A549 (cell line): ENCODE measurements around the gene SETDB1. TPM values are rescaled to one million over a fixed set of nuclear protein-coding genes. Genes with fewer than 3 reads are reported as not detected.

Experiments
- ATAC-seq, 2 experiments: fragments of 200-7000 bp in 1 of 2; fragments of >200 bp in 1 of 2; cut with Nextera tagmentation in 1 of 2; cut with Tn5 transposase in 1 of 2; 3 replicates each; pipeline versions ENCODE4 v1.8.0 to v1.9.1; 2018 to 2020; ENCODE audit warnings: mild to moderate bottlenecking in 1 of 2, moderate library complexity in 1 of 2
- CTCF ChIA-PET: fragments of 300-600 bp; sonication (Branson Sonifier 250); formaldehyde crosslinking; extraction: SDS; loops from one replicate; lab custom pipeline; 2021; ENCODE audit warnings: antibody characterized with exemption, inconsistent platforms; lab: Yijun Ruan, JAX
- POLR2A ChIA-PET: fragments of 350-600 bp; formaldehyde crosslinking; extraction: SDS; loops from one replicate; lab custom pipeline; 2021; ENCODE audit warnings: antibody characterized with exemption, inconsistent platforms; lab: Yijun Ruan, JAX
- DNase-seq, 2 experiments: peaks; one replicate each; pipeline versions ENCODE4 v3.0.0 to v3.0.0-alpha.2; 2011 to 2016; ENCODE audit warnings: low read depth in 1 of 2, low spot score in 1 of 2
- FAIRE-seq: peaks from 2 replicates; lab custom pipeline; 2011; peaks lifted over from hg19 to GRCh38; lab: Jason Lieb, UNC
- H3K27ac ChIP-seq, 2 experiments: fragments of >200 bp; sonication (Bioruptor Twin); formaldehyde crosslinking; 3 replicates each; pipeline ENCODE4 v1.5.1; 2016 to 2017
- H3K4me1 ChIP-seq: fragments of >200 bp; sonication (Bioruptor Twin); formaldehyde crosslinking; 3 replicates; pipeline ENCODE4 v1.6.1; 2016
- H3K4me2 ChIP-seq: fragments of >200 bp; sonication (Bioruptor Twin); formaldehyde crosslinking; 3 replicates; pipeline ENCODE4 v1.6.1; 2016
- H3K4me3 ChIP-seq: fragments of >200 bp; sonication (Bioruptor Twin); formaldehyde crosslinking; 3 replicates; pipeline ENCODE4 v1.5.1; 2016
- H3K9me3 ChIP-seq: fragments of >200 bp; sonication (Bioruptor Twin); formaldehyde crosslinking; 3 replicates; pipeline ENCODE4 v1.6.1; 2016
- CBX8 ChIP-seq: fragments of 200-600 bp; sonication (generic); IDR thresholded peaks from 2 replicates; pipeline ENCODE4 v1.6.1; 2016
- CTCF ChIP-seq: fragments of >200 bp; sonication (Bioruptor Twin); formaldehyde crosslinking; IDR thresholded peaks from 3 replicates; pipeline ENCODE4 v1.5.1; 2016
- EHF ChIP-seq: fragments of 250-450 bp; sonication (Bioruptor Pico); IDR thresholded peaks from 2 replicates; pipeline ENCODE4 v1.5.0; 2020; ENCODE audit warnings: mild to moderate bottlenecking
- EHMT2 ChIP-seq: fragments of 200-600 bp; sonication (generic); IDR thresholded peaks from 2 replicates; pipeline ENCODE4 v1.6.1; 2016; ENCODE audit warnings: antibody characterized with exemption, low read depth, mild to moderate bottlenecking, moderate library complexity
- EP300 ChIP-seq, 2 experiments: fragments of >200 bp; sonication (Bioruptor Twin); formaldehyde crosslinking; IDR thresholded peaks; 2 replicates in 1 of 2; 3 replicates in 1 of 2; pipeline ENCODE4 v1.6.1; 2016 to 2017
- FOSB ChIP-seq: fragments of 250-450 bp; sonication (Bioruptor Pico); IDR thresholded peaks from 2 replicates; pipeline ENCODE4 v1.5.0; 2020; ENCODE audit warnings: mild to moderate bottlenecking, moderate library complexity
- GATA3 ChIP-seq: IDR thresholded peaks from 2 replicates; pipeline ENCODE4 v1.6.1; 2012; ENCODE audit warnings: borderline replicate concordance
- HEYL ChIP-seq: fragments of 250-450 bp; sonication (Bioruptor Pico); IDR thresholded peaks from 2 replicates; pipeline ENCODE4 v1.8.0; 2021; ENCODE audit warnings: mild to moderate bottlenecking, moderate library complexity
- HOXA7 ChIP-seq: fragments of 250-450 bp; sonication (Bioruptor Pico); IDR thresholded peaks from 2 replicates; pipeline ENCODE4 v1.5.0; 2020; ENCODE audit warnings: mild to moderate bottlenecking, moderate library complexity
- JUN ChIP-seq, 2 experiments: fragments of >200 bp; sonication (Bioruptor Twin); formaldehyde crosslinking; IDR thresholded peaks; 2 replicates in 1 of 2; 3 replicates in 1 of 2; pipeline ENCODE4 v1.6.1; 2016 to 2017
- JUNB ChIP-seq: fragments of >200 bp; sonication (Bioruptor Twin); formaldehyde crosslinking; IDR thresholded peaks from 2 replicates; pipeline ENCODE4 v1.6.1; 2016
- KDM5A ChIP-seq: fragments of 200-600 bp; sonication (generic); IDR thresholded peaks from 2 replicates; pipeline ENCODE4 v1.6.1; 2016; ENCODE audit warnings: antibody characterized with exemption, mild to moderate bottlenecking
- MAFK ChIP-seq: fragments of 450-650 bp; IDR thresholded peaks from 2 replicates; pipeline ENCODE4 v1.6.1; 2014; ENCODE audit not compliant: partially characterized antibody
- MAZ ChIP-seq: fragments of 150-350 bp; IDR thresholded peaks from 2 replicates; pipeline ENCODE4 v1.6.1; 2014; ENCODE audit warnings: antibody characterized with exemption, low read depth, low read length, borderline replicate concordance
- PHF8 ChIP-seq: fragments of 200-600 bp; sonication (generic); IDR thresholded peaks from 2 replicates; pipeline ENCODE4 v1.6.1; 2016; ENCODE audit warnings: low read depth, mild to moderate bottlenecking, antibody characterized with exemption, moderate library complexity, borderline replicate concordance
- POLR2A ChIP-seq: IDR thresholded peaks from 2 replicates; pipeline ENCODE4 v1.6.1; 2012; ENCODE audit warnings: mild to moderate bottlenecking, low read length
- RAD21 ChIP-seq, 2 experiments: fragments of >200 bp in 1 of 2; sonication (Bioruptor Twin) in 1 of 2; formaldehyde crosslinking in 1 of 2; IDR thresholded peaks in 1 of 2; conservative IDR thresholded peaks in 1 of 2; 2 replicates in 1 of 2; 3 replicates in 1 of 2; pipeline ENCODE4 v1.6.1; 2012 to 2018; ENCODE audit warnings: inconsistent platforms in 1 of 2
- SMC3 ChIP-seq: fragments of >200 bp; sonication (Bioruptor Twin); formaldehyde crosslinking; IDR thresholded peaks from 3 replicates; pipeline ENCODE4 v1.6.1; 2018; ENCODE audit warnings: inconsistent platforms
- SREBF2 ChIP-seq: fragments of 450-650 bp; IDR thresholded peaks from 2 replicates; pipeline ENCODE4 v1.6.1; 2014; ENCODE audit warnings: mild to moderate bottlenecking, moderate library complexity
- USF2 ChIP-seq: fragments of 450-650 bp; IDR thresholded peaks from 2 replicates; pipeline ENCODE4 v1.6.1; 2014; ENCODE audit warnings: antibody characterized with exemption
- ZC3H11A ChIP-seq: fragments of 450-650 bp; IDR thresholded peaks from 2 replicates; pipeline ENCODE4 v1.6.1; 2014; ENCODE audit warnings: antibody characterized with exemption, mild to moderate bottlenecking
- ZNF302 ChIP-seq: fragments of 250-450 bp; sonication (Bioruptor Pico); IDR thresholded peaks from 2 replicates; pipeline ENCODE4 v1.9.0; 2021; ENCODE audit warnings: inconsistent platforms, mild to moderate bottlenecking, moderate library complexity
- WGBS: methylation state at CpG from one replicate; pipeline ENCODE4 v1.1.6; 2017; ENCODE audit errors: missing lambda C conversion rate; 5-methylcytosine and 5-hydroxymethylcytosine counted together
- polyA plus RNA-seq, 4 experiments: library from polyadenylated mRNA; depleted of rRNA in 3 of 4; stranded (reverse); fragments of >200 nt; fragmentation: RNase III in 1 of 4; extraction: RNeasy Plus Mini Kit Qiagen cat#74134 plus additional on column Dnase treatment in 1 of 4; gene quantifications; 2 replicates in 3 of 4; 3 replicates in 1 of 4; pipeline ENCODE4 v1.2.3, GENCODE V29; 2011 to 2017
- TF ChIP-seq, protein P1 (sequence below): fragments of 250-450 bp; sonication (Bioruptor Pico); IDR thresholded peaks from 2 replicates; pipeline ENCODE4 v1.5.0; 2021; ENCODE audit warnings: mild to moderate bottlenecking, moderate library complexity, borderline replicate concordance
- TF ChIP-seq, protein P2 (sequence below): fragments of 200-600 bp; sonication (generic); IDR thresholded peaks from 2 replicates; pipeline ENCODE4 v1.6.1; 2016; ENCODE audit warnings: antibody characterized with exemption, mild to moderate bottlenecking, moderate library complexity
- TF ChIP-seq, protein P3 (sequence below): fragments of >200 bp; sonication (Bioruptor Twin); formaldehyde crosslinking; IDR thresholded peaks from 2 replicates; pipeline ENCODE4 v1.6.1; 2016
- TF ChIP-seq, protein P4 (sequence below): IDR thresholded peaks from 2 replicates; pipeline ENCODE4 v1.6.1; 2012
- TF ChIP-seq, protein P5 (sequence below): fragments of >200 bp; sonication (Bioruptor Twin); formaldehyde crosslinking; IDR thresholded peaks from 3 replicates; pipeline ENCODE4 v1.6.1; 2016

SETDB1 gene
- polyA plus RNA-seq, 2 of the 4 experiments (the other 2 are of a cell fraction) = 25.1 to 56.9 TPM

DNA sequence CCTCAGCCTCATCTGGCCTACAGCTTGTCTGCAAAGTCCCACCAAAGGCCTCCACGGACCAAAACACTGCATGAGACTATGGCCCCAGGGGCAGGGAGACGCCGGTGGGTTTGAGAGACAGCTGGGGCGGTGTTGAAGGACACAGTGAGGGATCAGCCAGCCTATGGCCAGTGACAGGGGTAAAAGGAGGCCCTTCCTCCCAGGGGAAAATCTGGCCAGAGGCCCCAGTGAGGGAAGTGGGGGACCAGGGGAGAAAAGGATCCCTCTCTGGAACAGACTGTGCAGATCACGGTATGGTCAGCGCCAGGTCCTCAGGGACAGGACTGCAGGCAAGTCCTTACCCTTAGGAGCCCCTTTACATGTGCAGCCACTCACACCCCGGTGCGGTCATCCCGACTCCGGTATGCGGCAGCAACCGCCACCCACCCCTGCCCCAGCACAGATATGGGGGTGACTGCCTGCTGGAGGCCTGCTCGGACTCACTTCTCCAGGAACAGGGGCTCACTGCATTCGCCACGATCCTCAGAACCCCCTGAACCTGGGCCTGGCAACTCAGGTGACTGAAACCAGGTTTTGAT is 47.2 kb downstream of the SETDB1 start:
- Histone ChIP-seq H3K4me2 (peak overlapping the region; percentile 95), H3K4me3 (peak overlapping the region; percentile 90), H3K4me1 (peaks cover 71% of the 10 kb centered on the region), H3K9me3 (no peaks in the 10 kb centered on the region), H3K27ac (peak overlapping the region; percentile 98 to 100)
- POLR2A ChIA-PET = no interaction called here
- WGBS = 19% methylated on average over 13 of the region's 15 CpGs
- no peak for TF ChIP-seq PHF8
- no peak for TF ChIP-seq EHMT2
- no peak for TF ChIP-seq HEYL (CRISPR knock-in tag)
- TF ChIP-seq USF2 = no peak
- TF ChIP-seq JUN (IDR thresholded peaks at IDR 0.05) = no peak
- no peak for TF ChIP-seq ZNF302 (CRISPR knock-in tag)
- TF ChIP-seq CBX8 = no peak
- TF ChIP-seq HOXA7 (CRISPR knock-in tag) = no peak
- no peak for TF ChIP-seq EP300 (IDR thresholded peaks at IDR 0.05)
- TF ChIP-seq, protein P1, sequence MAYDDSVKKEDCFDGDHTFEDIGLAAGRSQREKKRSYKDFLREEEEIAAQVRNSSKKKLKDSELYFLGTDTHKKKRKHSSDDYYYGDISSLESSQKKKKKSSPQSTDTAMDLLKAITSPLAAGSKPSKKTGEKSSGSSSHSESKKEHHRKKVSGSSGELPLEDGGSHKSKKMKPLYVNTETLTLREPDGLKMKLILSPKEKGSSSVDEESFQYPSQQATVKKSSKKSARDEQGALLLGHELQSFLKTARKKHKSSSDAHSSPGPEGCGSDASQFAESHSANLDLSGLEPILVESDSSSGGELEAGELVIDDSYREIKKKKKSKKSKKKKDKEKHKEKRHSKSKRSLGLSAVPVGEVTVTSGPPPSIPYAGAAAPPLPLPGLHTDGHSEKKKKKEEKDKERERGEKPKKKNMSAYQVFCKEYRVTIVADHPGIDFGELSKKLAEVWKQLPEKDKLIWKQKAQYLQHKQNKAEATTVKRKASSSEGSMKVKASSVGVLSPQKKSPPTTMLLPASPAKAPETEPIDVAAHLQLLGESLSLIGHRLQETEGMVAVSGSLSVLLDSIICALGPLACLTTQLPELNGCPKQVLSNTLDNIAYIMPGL = no peak
- no peak for TF ChIP-seq ZC3H11A
- no peak for TF ChIP-seq RAD21 (conservative IDR thresholded peaks at IDR 0.05 in 1 of 2, IDR thresholded peaks at IDR 0.05 in 1 of 2)
- no peak for TF ChIP-seq MAZ
- no peak for TF ChIP-seq SREBF2
- TF ChIP-seq, protein P2, sequence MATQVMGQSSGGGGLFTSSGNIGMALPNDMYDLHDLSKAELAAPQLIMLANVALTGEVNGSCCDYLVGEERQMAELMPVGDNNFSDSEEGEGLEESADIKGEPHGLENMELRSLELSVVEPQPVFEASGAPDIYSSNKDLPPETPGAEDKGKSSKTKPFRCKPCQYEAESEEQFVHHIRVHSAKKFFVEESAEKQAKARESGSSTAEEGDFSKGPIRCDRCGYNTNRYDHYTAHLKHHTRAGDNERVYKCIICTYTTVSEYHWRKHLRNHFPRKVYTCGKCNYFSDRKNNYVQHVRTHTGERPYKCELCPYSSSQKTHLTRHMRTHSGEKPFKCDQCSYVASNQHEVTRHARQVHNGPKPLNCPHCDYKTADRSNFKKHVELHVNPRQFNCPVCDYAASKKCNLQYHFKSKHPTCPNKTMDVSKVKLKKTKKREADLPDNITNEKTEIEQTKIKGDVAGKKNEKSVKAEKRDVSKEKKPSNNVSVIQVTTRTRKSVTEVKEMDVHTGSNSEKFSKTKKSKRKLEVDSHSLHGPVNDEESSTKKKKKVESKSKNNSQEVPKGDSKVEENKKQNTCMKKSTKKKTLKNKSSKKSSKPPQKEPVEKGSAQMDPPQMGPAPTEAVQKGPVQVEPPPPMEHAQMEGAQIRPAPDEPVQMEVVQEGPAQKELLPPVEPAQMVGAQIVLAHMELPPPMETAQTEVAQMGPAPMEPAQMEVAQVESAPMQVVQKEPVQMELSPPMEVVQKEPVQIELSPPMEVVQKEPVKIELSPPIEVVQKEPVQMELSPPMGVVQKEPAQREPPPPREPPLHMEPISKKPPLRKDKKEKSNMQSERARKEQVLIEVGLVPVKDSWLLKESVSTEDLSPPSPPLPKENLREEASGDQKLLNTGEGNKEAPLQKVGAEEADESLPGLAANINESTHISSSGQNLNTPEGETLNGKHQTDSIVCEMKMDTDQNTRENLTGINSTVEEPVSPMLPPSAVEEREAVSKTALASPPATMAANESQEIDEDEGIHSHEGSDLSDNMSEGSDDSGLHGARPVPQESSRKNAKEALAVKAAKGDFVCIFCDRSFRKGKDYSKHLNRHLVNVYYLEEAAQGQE = no peak
- TF ChIP-seq MAFK = no peak
- TF ChIP-seq JUNB = no peak
- ATAC-seq = peak in 1 of 2 experiments; percentile 3; a peak in 3 of 6 replicates
- FAIRE-seq = no peak
- CTCF ChIA-PET = interaction anchor here (1.0 to 26.8 kb wide), 5 partner anchors 8 to 160 kb away, joined by 3 to 586 read pairs (median 8); partner anchors contain the start of genes ANXA9 and MINDY1
- DNase-seq = no peak

DNA sequence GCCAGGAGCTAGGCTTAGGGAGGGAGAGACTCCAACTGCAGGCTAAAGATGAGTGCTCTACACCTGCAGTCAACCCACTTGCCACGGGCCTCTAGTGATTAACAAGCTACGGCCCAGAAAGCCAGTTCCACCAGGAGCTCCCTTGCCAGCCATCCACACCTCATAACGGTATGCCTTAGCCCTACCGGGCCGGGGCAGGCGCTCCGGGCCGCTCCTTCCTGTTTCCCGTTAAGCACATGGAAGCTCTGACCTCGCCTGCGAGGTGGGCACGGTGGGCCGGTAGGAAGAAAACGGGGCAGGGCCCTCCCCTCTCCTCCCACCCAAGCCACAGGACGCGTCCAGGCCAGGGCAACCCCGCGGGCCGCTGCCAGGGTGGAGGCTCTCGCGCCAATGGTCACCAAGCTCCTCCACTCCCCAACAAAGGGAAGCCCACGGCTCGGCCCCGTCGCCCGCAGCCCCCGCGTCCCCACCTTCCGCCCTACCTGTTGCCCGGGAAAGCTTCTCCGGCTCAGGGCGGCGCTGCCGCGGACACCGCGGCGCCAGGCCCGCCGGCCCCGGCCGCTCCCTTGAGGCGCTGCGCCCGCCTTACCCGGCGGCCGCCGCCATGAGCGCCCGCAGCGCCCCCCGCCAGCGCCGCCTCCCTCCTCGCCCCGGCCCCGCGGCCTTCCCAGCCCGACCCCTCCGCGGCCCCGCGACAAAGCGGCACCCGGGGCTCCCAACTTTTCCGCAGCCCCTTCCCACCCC is 47.8 kb downstream of the SETDB1 start:
- CTCF ChIA-PET = interaction anchor here (1.0 to 26.8 kb wide), 5 partner anchors 9 to 161 kb away, joined by 3 to 586 read pairs (median 8); partner anchors contain the start of genes ANXA9 and MINDY1
- no peak for DNase-seq
- no peak for TF ChIP-seq GATA3
- TF ChIP-seq, protein P3, sequence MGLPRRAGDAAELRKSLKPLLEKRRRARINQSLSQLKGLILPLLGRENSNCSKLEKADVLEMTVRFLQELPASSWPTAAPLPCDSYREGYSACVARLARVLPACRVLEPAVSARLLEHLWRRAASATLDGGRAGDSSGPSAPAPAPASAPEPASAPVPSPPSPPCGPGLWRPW = no peak
- peak; percentile 22; the same call in 2 of the 3 replicates for TF ChIP-seq CTCF
- TF ChIP-seq, protein P4, sequence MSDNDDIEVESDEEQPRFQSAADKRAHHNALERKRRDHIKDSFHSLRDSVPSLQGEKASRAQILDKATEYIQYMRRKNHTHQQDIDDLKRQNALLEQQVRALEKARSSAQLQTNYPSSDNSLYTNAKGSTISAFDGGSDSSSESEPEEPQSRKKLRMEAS = no peak
- TF ChIP-seq FOSB (CRISPR knock-in tag) = no peak
- TF ChIP-seq, protein P5, sequence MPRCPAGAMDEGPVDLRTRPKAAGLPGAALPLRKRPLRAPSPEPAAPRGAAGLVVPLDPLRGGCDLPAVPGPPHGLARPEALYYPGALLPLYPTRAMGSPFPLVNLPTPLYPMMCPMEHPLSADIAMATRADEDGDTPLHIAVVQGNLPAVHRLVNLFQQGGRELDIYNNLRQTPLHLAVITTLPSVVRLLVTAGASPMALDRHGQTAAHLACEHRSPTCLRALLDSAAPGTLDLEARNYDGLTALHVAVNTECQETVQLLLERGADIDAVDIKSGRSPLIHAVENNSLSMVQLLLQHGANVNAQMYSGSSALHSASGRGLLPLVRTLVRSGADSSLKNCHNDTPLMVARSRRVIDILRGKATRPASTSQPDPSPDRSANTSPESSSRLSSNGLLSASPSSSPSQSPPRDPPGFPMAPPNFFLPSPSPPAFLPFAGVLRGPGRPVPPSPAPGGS = no peak
- no peak for TF ChIP-seq CBX8
- no peak for TF ChIP-seq SREBF2
- no peak for TF ChIP-seq KDM5A
- TF ChIP-seq SMC3 = no peak
- no peak for TF ChIP-seq POLR2A
- TF ChIP-seq ZC3H11A = no peak
- TF ChIP-seq EHF = no peak
- TF ChIP-seq MAZ = no peak

More for the DNA sequence above, 47.8 kb downstream of the SETDB1 start:
- ATAC-seq (peak; percentile 5 to 32), FAIRE-seq (no peak)
- H3K4me3 ChIP-seq = peak overlapping the region; percentile 90
- peak overlapping the region; percentile 95 for H3K4me2 ChIP-seq
- 3% methylated on average over 20 of the region's 67 CpGs for WGBS
- peaks cover 75% of the 10 kb centered on the region for H3K4me1 ChIP-seq
- peak overlapping the region; percentile 98 to 100 for H3K27ac ChIP-seq
- no peaks in the 10 kb centered on the region for H3K9me3 ChIP-seq
- POLR2A ChIA-PET = interaction anchor here (0.9 kb wide), 1 partner anchor 8 kb away, joined by 3 read pairs; no protein-coding TSS in a partner anchor
